ENCODE data around the gene ICAM1.
"Not testable (repeated sequence)": the region's sequence is repeated elsewhere in the genome, so short reads cannot be mapped to it uniquely, and the experiment has no call there.

Gene ICAM1

GRCh38 chr19:10270616-10271394, at the start of gene ICAM1:
Gene ICAM1, plus strand, starts transcription at chr19:10271120. Its CDS starts 40 bp downstream, at chr19:10271160.
- no peak for DNase-seq (ENCODE audit: low read depth)

GRCh38 chr19:10222201-10222890, 48.6 kb upstream of the ICAM1 start:
- DNase-seq (ENCODE audit: low read depth): no peak

GRCh38 chr19:10223488-10224213, 47.3 kb upstream of the ICAM1 start:
- no peak for DNase-seq (ENCODE audit: low read depth)

- no peak for DNase-seq (ENCODE audit: low read depth)
Measured at GRCh38 chr19:10224337-10224736, 46.6 kb upstream of the ICAM1 start.

- no peak for DNase-seq (ENCODE audit: low read depth)
Measured at GRCh38 chr19:10226021-10226375, 44.9 kb upstream of the ICAM1 start.

- peak; percentile 99 for DNase-seq (ENCODE audit: low read depth)
Measured at GRCh38 chr19:10226376-10227025, 44.4 kb upstream of the ICAM1 start.

GRCh38 chr19:10227026-10227971, 43.6 kb upstream of the ICAM1 start:
- DNase-seq (ENCODE audit: low read depth): no peak

GRCh38 chr19:10228393-10228792, 42.5 kb upstream of the ICAM1 start:
- no peak for DNase-seq (ENCODE audit: low read depth)

GRCh38 chr19:10228920-10229319, 42.0 kb upstream of the ICAM1 start:
- no peak for DNase-seq (ENCODE audit: low read depth)

- no peak for DNase-seq (ENCODE audit: low read depth)
Measured at GRCh38 chr19:10230173-10230860, 40.6 kb upstream of the ICAM1 start.

- no peak for DNase-seq (ENCODE audit: low read depth)
Measured at GRCh38 chr19:10230861-10231611, 39.9 kb upstream of the ICAM1 start, which contains the start of gene S1PR2. Gene S1PR2, minus strand, starts transcription at chr19:10231331. Its CDS starts 6,426 bp downstream, at chr19:10224905.

GRCh38 chr19:10231612-10232228, 39.2 kb upstream of the ICAM1 start:
- no peak for DNase-seq (ENCODE audit: low read depth)

- no peak for DNase-seq (ENCODE audit: low read depth)
Measured at GRCh38 chr19:10233946-10234345, 37.0 kb upstream of the ICAM1 start.

- no peak for DNase-seq (ENCODE audit: low read depth)
Measured at GRCh38 chr19:10235003-10235402, 35.9 kb upstream of the ICAM1 start.

- not testable (repeated sequence) for DNase-seq (ENCODE audit: low read depth)
Measured at GRCh38 chr19:10235409-10235808, 35.5 kb upstream of the ICAM1 start.

- DNase-seq (ENCODE audit: low read depth): no peak
Measured at GRCh38 chr19:10237702-10238101, 33.2 kb upstream of the ICAM1 start.

GRCh38 chr19:10238172-10238783, 32.6 kb upstream of the ICAM1 start:
- peak; percentile 89 for DNase-seq (ENCODE audit: low read depth)

- DNase-seq (ENCODE audit: low read depth): not testable (repeated sequence)
Measured at GRCh38 chr19:10241826-10242449, 29.0 kb upstream of the ICAM1 start.
